ENCODE measurements around the gene CYP1B1.
"Not testable (repeated sequence)": the region's sequence is repeated elsewhere in the genome, so short reads cannot be mapped to it uniquely, and the experiment has no call there.

Gene CYP1B1

DNA sequence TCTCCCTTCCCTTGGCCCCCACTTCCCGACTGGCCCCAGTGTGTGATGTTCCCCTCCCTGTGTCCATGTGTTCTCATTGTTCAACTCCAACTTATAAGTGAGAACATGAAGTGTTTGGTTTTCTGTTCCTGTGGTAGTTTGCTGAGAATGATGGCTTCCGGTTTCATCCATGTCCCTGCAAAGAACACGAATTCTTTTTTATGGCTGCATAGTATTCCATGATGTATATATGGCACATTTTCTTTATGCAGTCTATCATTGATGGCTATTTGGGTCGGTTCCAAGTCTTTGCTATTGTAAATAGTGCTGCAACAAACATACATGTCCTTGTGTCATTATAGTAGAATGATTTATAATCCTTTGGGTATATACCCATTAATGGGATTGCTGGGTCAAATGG lies 35.4 kb upstream of the CYP1B1 start:
- H3K36me3 ChIP-seq (ENCODE audit: control insufficient read depth, insufficient read depth, low read length); H3K9ac ChIP-seq (ENCODE audit: low read depth, low read length); H3K9me3 ChIP-seq (ENCODE audit: control insufficient read depth, insufficient read depth, low read length); H3K4me3 ChIP-seq (ENCODE audit: low read depth, low read length); H3K27me3 ChIP-seq (ENCODE audit: control insufficient read depth, insufficient read depth, low read length); H3K27ac ChIP-seq (ENCODE audit: low read depth, low read length): not testable (repeated sequence)
- peaks cover 31% of the 10 kb centered on the region for H3K4me1 ChIP-seq (ENCODE audit: control insufficient read depth, insufficient read depth, low read length)

DNA sequence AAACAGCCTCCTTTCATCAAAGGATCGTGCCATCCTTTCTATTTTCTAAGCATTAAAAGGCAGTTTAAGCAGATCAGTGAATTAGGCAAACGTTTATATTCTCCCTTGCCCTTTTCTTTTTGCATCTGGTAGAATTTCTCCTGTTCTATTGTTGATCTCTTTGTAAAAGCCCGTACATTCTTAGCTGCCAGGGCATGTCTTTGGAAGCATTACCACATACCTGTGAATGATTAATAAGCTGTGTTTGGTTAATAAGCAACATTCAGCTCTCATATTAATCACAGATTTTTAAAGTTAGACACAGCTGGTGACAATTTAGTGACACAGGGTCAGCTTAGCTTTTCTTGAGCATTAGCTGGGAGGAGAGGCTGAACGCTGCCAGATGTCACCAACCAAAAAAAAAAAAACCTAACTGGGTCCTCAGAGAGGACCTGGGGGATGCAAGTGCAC lies 33.8 kb upstream of the CYP1B1 start:
- H3K4me1 ChIP-seq (ENCODE audit: control insufficient read depth, insufficient read depth, low read length) = peaks cover 38% of the 10 kb centered on the region
- no peak overlapping the region for H3K27ac ChIP-seq (ENCODE audit: low read depth, low read length)
- no peak overlapping the region for H3K9ac ChIP-seq (ENCODE audit: low read depth, low read length)
- H3K27me3 ChIP-seq (ENCODE audit: control insufficient read depth, insufficient read depth, low read length) = no peaks in the 10 kb centered on the region
- no peak overlapping the region for H3K4me3 ChIP-seq (ENCODE audit: low read depth, low read length)
- H3K36me3 ChIP-seq (ENCODE audit: control insufficient read depth, insufficient read depth, low read length) = no peaks in the 10 kb centered on the region
- no peaks in the 10 kb centered on the region for H3K9me3 ChIP-seq (ENCODE audit: control insufficient read depth, insufficient read depth, low read length)

DNA sequence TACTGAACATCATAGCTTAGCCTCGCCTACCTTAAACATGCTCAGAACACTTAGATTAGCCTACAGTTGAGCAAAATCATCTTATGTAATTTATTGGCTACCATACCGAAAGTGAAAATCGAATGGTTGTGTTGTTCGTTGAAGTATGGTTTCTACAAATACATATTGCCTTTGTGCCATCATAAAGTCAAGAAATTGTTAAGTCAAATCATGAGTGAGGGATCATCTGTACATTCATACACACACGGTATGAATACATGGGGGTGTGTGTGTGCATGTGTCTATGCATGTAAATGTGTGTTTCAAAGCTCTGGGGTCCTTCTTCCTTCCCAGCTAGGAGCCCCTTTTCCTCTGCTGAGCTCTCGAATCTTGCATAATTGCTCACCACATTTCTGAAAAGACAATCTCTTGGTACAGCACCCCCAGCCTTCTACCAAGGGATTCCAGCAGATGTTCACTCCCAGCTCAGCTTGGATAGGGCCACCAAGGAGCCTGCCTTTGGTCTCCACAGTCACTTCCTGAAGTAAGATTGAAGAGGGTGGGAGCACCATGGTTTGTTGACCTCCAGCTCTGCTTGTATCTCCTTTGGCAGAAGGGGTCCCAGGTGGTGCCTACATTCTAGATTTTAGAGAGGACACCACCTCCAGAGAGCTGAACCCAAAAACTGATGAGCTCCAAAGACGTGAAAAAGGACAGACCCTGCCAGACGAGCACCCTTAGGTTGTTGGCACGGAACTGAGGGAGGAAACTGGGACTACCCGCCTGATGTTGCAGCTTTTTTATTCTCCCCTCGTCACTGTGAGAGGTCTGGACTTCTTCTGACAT lies 33.2 kb upstream of the CYP1B1 start:
- Histone ChIP-seq H3K27ac (ENCODE audit: low read depth, low read length) (no peak overlapping the region), H3K4me1 (ENCODE audit: control insufficient read depth, insufficient read depth, low read length) (peaks cover 37% of the 10 kb centered on the region), H3K27me3 (ENCODE audit: control insufficient read depth, insufficient read depth, low read length) (no peaks in the 10 kb centered on the region), H3K9ac (ENCODE audit: low read depth, low read length) (no peak overlapping the region), H3K36me3 (ENCODE audit: control insufficient read depth, insufficient read depth, low read length) (no peaks in the 10 kb centered on the region), H3K9me3 (ENCODE audit: control insufficient read depth, insufficient read depth, low read length) (no peaks in the 10 kb centered on the region), H3K4me3 (ENCODE audit: low read depth, low read length) (no peak overlapping the region)

DNA sequence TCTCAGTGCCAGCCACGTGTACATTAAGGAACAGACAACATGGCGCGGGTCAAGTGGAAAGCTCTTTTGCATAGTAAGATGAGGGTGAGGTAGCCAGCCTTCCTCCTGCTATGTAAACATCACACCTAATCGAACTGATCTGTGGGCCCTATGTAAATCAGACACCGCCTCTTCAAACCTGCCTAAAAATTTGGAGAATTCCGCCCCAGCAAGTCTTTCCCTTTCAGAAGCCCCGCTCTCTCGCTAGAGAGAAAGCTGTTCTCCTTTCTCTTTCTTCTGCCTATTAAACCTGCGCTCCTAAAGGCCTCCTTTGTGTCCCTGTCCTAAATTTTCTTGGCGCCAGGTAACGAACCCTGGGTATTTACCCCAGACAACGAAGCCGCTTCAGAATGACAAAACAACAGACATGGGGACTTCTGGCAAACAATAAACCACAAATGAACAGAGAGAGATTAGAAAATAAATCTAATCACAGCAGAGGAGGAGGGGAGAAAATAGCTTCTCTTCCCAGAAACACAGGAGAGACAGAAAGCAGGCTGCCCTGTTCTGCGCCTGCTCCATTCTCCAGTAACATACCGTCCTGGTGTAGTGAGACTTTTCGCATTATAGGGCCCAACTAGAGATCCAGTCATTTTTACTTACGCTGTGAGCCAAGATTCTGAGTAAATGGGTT lies 31.9 kb upstream of the CYP1B1 start:
- Histone ChIP-seq H3K27me3 (ENCODE audit: control insufficient read depth, insufficient read depth, low read length) (no peaks in the 10 kb centered on the region), H3K9ac (ENCODE audit: low read depth, low read length) (peak overlapping the region; percentile 56; the same call in 1 of the 2 replicates), H3K36me3 (ENCODE audit: control insufficient read depth, insufficient read depth, low read length) (no peaks in the 10 kb centered on the region), H3K27ac (ENCODE audit: low read depth, low read length) (peak overlapping the region; percentile 98), H3K4me1 (ENCODE audit: control insufficient read depth, insufficient read depth, low read length) (peaks cover 37% of the 10 kb centered on the region), H3K4me3 (ENCODE audit: low read depth, low read length) (peak overlapping the region; percentile 18; the same call in 1 of the 2 replicates), H3K9me3 (ENCODE audit: control insufficient read depth, insufficient read depth, low read length) (no peaks in the 10 kb centered on the region)

DNA sequence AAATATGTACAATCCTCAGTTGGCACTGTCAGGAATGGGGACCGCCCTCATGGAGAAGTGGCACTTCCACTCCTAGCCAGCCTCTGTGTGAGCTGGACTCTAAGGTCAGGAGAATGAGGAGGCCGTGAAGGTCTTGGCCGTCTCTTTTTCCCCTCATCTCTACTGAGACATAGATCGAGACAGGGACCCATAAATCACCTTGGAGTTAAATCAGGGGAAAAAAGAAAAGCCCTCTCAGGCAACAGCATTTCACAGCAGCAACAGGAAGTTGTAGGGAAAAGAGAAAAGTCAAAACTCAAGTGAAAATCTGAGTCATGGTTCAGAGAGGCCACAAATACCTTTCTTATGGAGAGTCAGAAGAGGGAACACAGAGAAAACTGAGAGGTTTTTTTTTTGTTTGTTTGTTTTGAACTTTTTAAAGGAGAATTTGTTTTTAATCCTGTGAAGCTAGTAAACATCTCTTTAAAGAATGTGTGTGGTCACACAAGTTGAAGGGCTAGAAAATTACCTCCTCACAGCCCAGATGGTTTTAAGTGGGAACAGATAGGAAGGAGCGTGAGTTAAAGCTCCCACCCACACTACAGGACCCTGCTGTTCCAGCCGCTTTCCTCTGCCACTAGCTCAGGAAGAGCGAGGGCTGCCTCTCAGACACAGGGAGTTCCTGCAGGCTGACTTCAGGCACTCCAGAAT lies 30.6 kb upstream of the CYP1B1 start:
- peak overlapping the region; percentile 98 for H3K27ac ChIP-seq (ENCODE audit: low read depth, low read length)
- no peaks in the 10 kb centered on the region for H3K27me3 ChIP-seq (ENCODE audit: control insufficient read depth, insufficient read depth, low read length)
- no peak overlapping the region for H3K4me3 ChIP-seq (ENCODE audit: low read depth, low read length)
- no peaks in the 10 kb centered on the region for H3K9me3 ChIP-seq (ENCODE audit: control insufficient read depth, insufficient read depth, low read length)
- peaks cover 37% of the 10 kb centered on the region for H3K4me1 ChIP-seq (ENCODE audit: control insufficient read depth, insufficient read depth, low read length)
- H3K36me3 ChIP-seq (ENCODE audit: control insufficient read depth, insufficient read depth, low read length) = no peaks in the 10 kb centered on the region
- H3K9ac ChIP-seq (ENCODE audit: low read depth, low read length) = peak overlapping the region; percentile 36; the same call in 1 of the 2 replicates

DNA sequence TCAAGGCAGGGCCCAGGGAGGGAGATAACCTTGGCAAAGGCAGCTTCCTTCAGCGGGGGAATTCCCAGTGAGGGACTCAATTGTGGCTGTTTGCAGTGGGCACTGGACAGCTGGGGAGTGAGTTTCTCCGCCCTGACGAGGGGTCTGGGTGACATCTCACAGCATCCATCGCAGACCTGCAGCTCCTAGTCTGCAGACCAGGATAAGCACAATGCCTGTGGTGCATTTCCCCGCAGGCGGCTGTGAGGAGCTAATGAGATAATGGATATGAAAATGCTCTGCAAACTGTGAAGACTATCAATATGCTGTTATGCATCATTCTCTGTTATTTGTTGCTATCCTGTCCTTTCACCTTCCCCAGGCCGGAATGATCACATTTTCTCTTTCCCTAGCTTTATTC lies 30.0 kb upstream of the CYP1B1 start:
- Histone ChIP-seq H3K4me1 (ENCODE audit: control insufficient read depth, insufficient read depth, low read length) (peaks cover 38% of the 10 kb centered on the region), H3K27me3 (ENCODE audit: control insufficient read depth, insufficient read depth, low read length) (no peaks in the 10 kb centered on the region; the same call in 1 of the 2 replicates), H3K4me3 (ENCODE audit: low read depth, low read length) (no peak overlapping the region), H3K36me3 (ENCODE audit: control insufficient read depth, insufficient read depth, low read length) (no peaks in the 10 kb centered on the region), H3K9ac (ENCODE audit: low read depth, low read length) (no peak overlapping the region), H3K27ac (ENCODE audit: low read depth, low read length) (peak overlapping the region; percentile 98), H3K9me3 (ENCODE audit: control insufficient read depth, insufficient read depth, low read length) (no peaks in the 10 kb centered on the region)

DNA sequence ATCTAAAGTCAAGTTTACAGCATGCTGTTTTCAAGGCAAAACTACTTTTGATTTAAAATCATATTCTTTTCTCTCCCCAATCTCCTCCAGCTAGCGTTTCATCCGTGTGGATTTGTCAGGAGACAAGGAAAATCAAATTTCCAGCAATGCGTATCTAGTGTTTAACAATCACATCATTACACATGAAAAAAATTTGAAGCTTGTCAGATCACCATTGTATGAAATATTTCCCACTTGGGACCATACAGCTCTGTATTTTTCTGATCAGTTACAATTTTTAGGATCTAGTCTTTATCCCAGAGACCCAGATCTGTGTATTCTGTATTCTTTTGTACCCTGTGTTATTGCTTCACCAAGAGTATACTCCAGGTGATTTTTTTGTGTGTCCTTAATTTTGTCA lies 28.6 kb upstream of the CYP1B1 start:
- Histone ChIP-seq H3K9ac (ENCODE audit: low read depth, low read length) (no peak overlapping the region), H3K27ac (ENCODE audit: low read depth, low read length) (no peak overlapping the region), H3K4me1 (ENCODE audit: control insufficient read depth, insufficient read depth, low read length) (peaks cover 50% of the 10 kb centered on the region), H3K36me3 (ENCODE audit: control insufficient read depth, insufficient read depth, low read length) (no peaks in the 10 kb centered on the region), H3K27me3 (ENCODE audit: control insufficient read depth, insufficient read depth, low read length) (peaks cover 11% of the 10 kb centered on the region), H3K9me3 (ENCODE audit: control insufficient read depth, insufficient read depth, low read length) (no peaks in the 10 kb centered on the region), H3K4me3 (ENCODE audit: low read depth, low read length) (no peak overlapping the region)

DNA sequence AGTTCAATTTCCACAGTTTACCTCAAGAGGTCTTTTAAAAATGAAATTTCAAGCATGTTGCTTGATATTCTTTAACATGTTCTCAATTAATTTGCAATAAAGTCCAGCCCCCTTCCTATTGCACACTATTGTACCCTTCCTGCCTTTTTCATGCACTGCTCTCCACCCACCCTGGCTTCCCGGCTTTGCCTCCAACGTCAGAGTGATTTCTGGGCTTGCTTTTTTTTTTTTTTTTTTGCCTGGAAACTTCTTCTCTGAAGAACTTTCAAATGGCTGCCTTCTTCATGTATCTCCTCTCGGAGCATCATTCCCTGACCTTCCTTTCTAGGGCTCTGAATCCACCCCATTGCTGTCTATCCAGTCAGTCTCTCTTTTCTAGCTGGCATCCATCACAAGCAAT lies 24.4 kb upstream of the CYP1B1 start:
- H3K27me3 ChIP-seq (ENCODE audit: control insufficient read depth, insufficient read depth, low read length) = peaks cover 48% of the 10 kb centered on the region

DNA sequence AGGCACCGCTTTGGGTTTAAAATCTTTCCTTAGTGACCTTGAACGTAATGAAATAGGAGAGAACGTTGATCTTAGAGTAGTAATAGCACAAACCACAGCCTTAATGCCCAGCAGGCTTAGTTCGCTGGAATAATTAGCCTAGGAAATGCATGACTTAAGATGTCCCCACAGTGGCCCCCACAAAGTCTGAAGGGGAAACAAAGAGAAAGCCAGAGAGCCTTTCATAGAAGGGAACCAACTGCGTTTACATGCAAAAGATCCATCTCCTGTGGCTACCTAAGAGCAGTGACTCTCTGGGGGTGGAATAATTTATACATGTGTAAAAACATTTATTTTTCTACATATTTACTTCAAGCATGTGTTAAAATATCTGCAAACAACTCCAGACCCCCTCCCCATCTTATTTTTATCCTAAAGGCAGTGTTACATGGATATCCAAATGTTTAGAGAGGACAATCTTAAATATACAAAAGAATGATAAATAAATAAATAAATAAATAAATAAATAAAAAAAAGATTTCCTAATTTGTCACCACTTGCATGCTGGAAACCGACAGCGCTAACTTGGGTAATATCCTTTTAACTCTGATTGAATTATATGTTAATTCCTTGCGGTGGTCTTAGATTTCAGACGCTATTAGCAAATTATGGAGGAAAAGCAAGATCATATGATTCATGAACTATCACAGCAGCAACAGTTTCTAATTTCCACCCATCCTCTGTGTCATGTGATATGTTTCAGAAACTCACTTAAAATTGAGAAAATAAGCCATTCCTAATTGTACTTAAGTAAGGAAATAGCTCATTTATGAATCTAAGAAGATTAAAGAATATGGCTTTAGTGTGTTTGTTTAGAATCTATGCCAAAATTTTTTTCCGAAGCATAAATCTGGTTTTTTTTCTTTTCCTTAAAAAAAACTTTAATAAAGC lies 23.4 kb upstream of the CYP1B1 start:
- Histone ChIP-seq H3K27me3 (ENCODE audit: control insufficient read depth, insufficient read depth, low read length) (peaks cover 53% of the 10 kb centered on the region), H3K4me3 (ENCODE audit: low read depth, low read length) (peak overlapping the region; percentile 28), H3K36me3 (ENCODE audit: control insufficient read depth, insufficient read depth, low read length) (no peaks in the 10 kb centered on the region), H3K9me3 (ENCODE audit: control insufficient read depth, insufficient read depth, low read length) (no peaks in the 10 kb centered on the region), H3K9ac (ENCODE audit: low read depth, low read length) (no peak overlapping the region), H3K4me1 (ENCODE audit: control insufficient read depth, insufficient read depth, low read length) (peaks cover 63% of the 10 kb centered on the region), H3K27ac (ENCODE audit: low read depth, low read length) (peak overlapping the region; percentile 81)

More for the DNA sequence above, 24.4 kb upstream of the CYP1B1 start:
- Histone ChIP-seq H3K36me3 (ENCODE audit: control insufficient read depth, insufficient read depth, low read length) (no peaks in the 10 kb centered on the region), H3K4me1 (ENCODE audit: control insufficient read depth, insufficient read depth, low read length) (peaks cover 58% of the 10 kb centered on the region), H3K4me3 (ENCODE audit: low read depth, low read length) (no peak overlapping the region), H3K9me3 (ENCODE audit: control insufficient read depth, insufficient read depth, low read length) (no peaks in the 10 kb centered on the region), H3K27ac (ENCODE audit: low read depth, low read length) (peak overlapping the region; percentile 1), H3K9ac (ENCODE audit: low read depth, low read length) (no peak overlapping the region)

DNA sequence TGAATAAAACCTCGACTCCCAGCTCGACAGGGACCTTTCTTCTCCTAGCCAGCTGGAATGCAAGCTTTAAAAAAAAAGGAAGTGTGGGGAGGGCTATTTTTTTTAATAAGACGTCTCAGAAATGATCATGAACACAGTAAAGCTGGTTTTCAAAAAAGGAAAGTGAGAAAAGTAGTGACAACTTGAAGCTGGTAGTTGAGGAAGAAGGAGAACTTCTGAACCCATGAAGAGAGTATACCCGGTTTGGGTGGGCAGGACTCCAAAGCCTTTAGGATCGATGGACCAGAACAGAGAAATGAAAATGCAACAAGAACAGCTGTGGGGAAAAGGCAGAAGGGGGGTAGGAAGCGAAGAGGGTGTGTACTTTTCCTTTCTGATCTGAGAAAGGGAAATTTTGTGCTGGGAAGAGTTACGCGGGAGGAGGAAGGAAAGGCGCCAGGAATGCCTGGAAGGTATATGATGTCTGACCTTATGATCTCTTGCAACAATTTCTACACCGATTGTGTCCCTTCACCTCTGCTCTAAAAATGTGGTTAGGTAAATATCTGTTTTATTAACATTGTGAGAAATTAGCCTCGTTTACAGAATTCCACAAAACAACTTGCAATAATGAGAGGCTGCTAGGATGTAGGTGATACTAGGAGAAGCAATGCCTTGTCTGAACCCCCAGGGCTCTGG lies 22.6 kb upstream of the CYP1B1 start:
- no peak overlapping the region for H3K9ac ChIP-seq (ENCODE audit: low read depth, low read length)
- peak overlapping the region; percentile 81 for H3K27ac ChIP-seq (ENCODE audit: low read depth, low read length)
- H3K4me3 ChIP-seq (ENCODE audit: low read depth, low read length) = peak overlapping the region; percentile 28
- H3K27me3 ChIP-seq (ENCODE audit: control insufficient read depth, insufficient read depth, low read length) = peaks cover 53% of the 10 kb centered on the region
- H3K4me1 ChIP-seq (ENCODE audit: control insufficient read depth, insufficient read depth, low read length) = peaks cover 67% of the 10 kb centered on the region
- H3K36me3 ChIP-seq (ENCODE audit: control insufficient read depth, insufficient read depth, low read length) = no peaks in the 10 kb centered on the region
- no peaks in the 10 kb centered on the region for H3K9me3 ChIP-seq (ENCODE audit: control insufficient read depth, insufficient read depth, low read length)
